Breast epithelium (tissue), 4 donors: ENCODE measurements around the gene ITGA8. TPM values are rescaled to one million over a fixed set of nuclear protein-coding genes. Genes with fewer than 3 reads are reported as not detected.
A peak's percentile ranks its signal among the peaks of the same experiment; 100 is the strongest.

ENCODE experiments used
- DNase-seq, 2 donors: peaks; one replicate each; pipeline ENCODE4 v3.0.0-alpha.2; 2019; ENCODE audit warnings: low spot score in 2 of 2
- H3K27ac ChIP-seq, 2 donors: fragments of 200-600 bp; sonication (generic) in 1 of 2; one replicate each; pipeline ENCODE4 v1.5.1; 2016 to 2019; ENCODE audit warnings: mild to moderate bottlenecking in 1 of 2
- H3K27me3 ChIP-seq, 2 donors: fragments of 200-600 bp; sonication (generic) in 1 of 2; one replicate each; pipeline versions ENCODE4 v1.5.1 to v1.6.0; 2017 to 2019; ENCODE audit warnings: control low read depth in 1 of 2, mild to moderate bottlenecking in 1 of 2
- H3K36me3 ChIP-seq: fragments of 200-600 bp; one replicate; pipeline ENCODE4 v1.5.1; 2019
- H3K4me1 ChIP-seq, 2 donors: fragments of 200-600 bp; sonication (generic); one replicate each; pipeline ENCODE4 v1.5.1; 2016 to 2019; ENCODE audit warnings: control low read depth in 1 of 2
- H3K4me3 ChIP-seq, 3 donors: fragments of 200-600 bp; sonication (generic); 1 replicate in 2 of 3; 2 replicates in 1 of 3; pipeline ENCODE4 v1.5.1; 2016 to 2019; ENCODE audit warnings: mild to moderate bottlenecking in 3 of 3, moderate library complexity in 2 of 3
- H3K9me3 ChIP-seq, 2 donors: fragments of 200-600 bp; sonication (generic) in 1 of 2; one replicate each; pipeline ENCODE4 v1.5.1; 2016 to 2019; ENCODE audit warnings: control low read depth in 1 of 2
- CTCF ChIP-seq, 3 donors: fragments of 450-650 bp; IDR thresholded peaks; one replicate each; pipeline ENCODE4 v1.5.1; 2016 to 2017; ENCODE audit warnings: antibody characterized with exemption in 3 of 3, mild to moderate bottlenecking in 3 of 3, moderate library complexity in 3 of 3
- POLR2A ChIP-seq: fragments of 450-650 bp; IDR thresholded peaks from one replicate; pipeline ENCODE4 v1.6.1; 2016; ENCODE audit warnings: antibody characterized with exemption, mild to moderate bottlenecking, moderate library complexity
- POLR2AphosphoS5 ChIP-seq, 3 donors: sonication (generic); formaldehyde crosslinking; IDR thresholded peaks; one replicate each; pipeline ENCODE4 v1.6.1; 2017; ENCODE audit warnings: antibody characterized with exemption in 3 of 3
- intact Hi-C: fragments of 100-400 bp; cut with DNase I; formaldehyde crosslinking; loops from one replicate; pipeline ENCODE4 v1.15.1; 2023; ENCODE audit warnings: low total_unique reads
- total RNA-seq, 3 donors: library from RNA; depleted of rRNA; stranded (reverse); fragments of >200 nt; gene quantifications; one replicate each; pipeline ENCODE4 v1.1.0, GENCODE V29; 2016

ITGA8 gene
- total RNA-seq, 3 donors from 2014 or later = 2.0 to 2.9 (median 2.6) TPM

GRCh38 chr10:15620836-15621515 lies 98.7 kb downstream of the ITGA8 start:
- no peak overlapping the region for H3K27ac ChIP-seq
- H3K36me3 ChIP-seq = no peaks in the 10 kb centered on the region
- H3K9me3 ChIP-seq = no peaks in the 10 kb centered on the region
- DNase-seq = no peak
- TF ChIP-seq POLR2A (no peak), POLR2AphosphoS5 (IDR thresholded peaks at IDR 0.05) (no peak), CTCF (IDR thresholded peaks at IDR 0.05) (no peak)
- no peak overlapping the region for H3K4me3 ChIP-seq
- intact Hi-C loops = no loop called here
- no peaks in the 10 kb centered on the region for H3K4me1 ChIP-seq
- H3K27me3 ChIP-seq = no peaks in the 10 kb centered on the region

GRCh38 chr10:15620337-15620736 lies 99.4 kb downstream of the ITGA8 start:
- no peaks in the 10 kb centered on the region for H3K9me3 ChIP-seq

GRCh38 chr10:15609246-15609645 lies 110.5 kb downstream of the ITGA8 start:
- H3K27me3 ChIP-seq = no peaks in the 10 kb centered on the region
- TF ChIP-seq CTCF (IDR thresholded peaks at IDR 0.05) = no peak
- TF ChIP-seq POLR2A = no peak
- TF ChIP-seq POLR2AphosphoS5 (IDR thresholded peaks at IDR 0.05) = no peak
- no peak overlapping the region for H3K4me3 ChIP-seq
- no peaks in the 10 kb centered on the region for H3K9me3 ChIP-seq
- no peak overlapping the region for H3K27ac ChIP-seq
- H3K4me1 ChIP-seq = no peaks in the 10 kb centered on the region
- intact Hi-C loops = no loop called here
- no peak for DNase-seq
- H3K36me3 ChIP-seq = no peaks in the 10 kb centered on the region

More at GRCh38 chr10:15620337-15620736, 99.4 kb downstream of the ITGA8 start:
- Histone ChIP-seq H3K27me3 (no peaks in the 10 kb centered on the region), H3K36me3 (no peaks in the 10 kb centered on the region), H3K4me1 (no peaks in the 10 kb centered on the region), H3K27ac (no peak overlapping the region), H3K4me3 (no peak overlapping the region)
- TF ChIP-seq POLR2AphosphoS5 (IDR thresholded peaks at IDR 0.05) (no peak), CTCF (IDR thresholded peaks at IDR 0.05) (no peak), POLR2A (no peak)
- DNase-seq = no peak
- intact Hi-C loops = no loop called here

- peak overlapping the region in 1 of 2 donors; percentile 8 for H3K27ac ChIP-seq
- H3K4me3 ChIP-seq = peak overlapping the region in 1 of 3 donors; percentile 6
- no peaks in the 10 kb centered on the region for H3K9me3 ChIP-seq
- no peaks in the 10 kb centered on the region for H3K36me3 ChIP-seq
- H3K27me3 ChIP-seq = no peaks in the 10 kb centered on the region
- no peaks in the 10 kb centered on the region for H3K4me1 ChIP-seq
- no peak for DNase-seq
- TF ChIP-seq CTCF (IDR thresholded peaks at IDR 0.05) (no peak), POLR2A (no peak), POLR2AphosphoS5 (IDR thresholded peaks at IDR 0.05) (no peak)
- intact Hi-C loops = no loop called here
Measured at GRCh38 chr10:15606377-15606776, 113.3 kb downstream of the ITGA8 start.

GRCh38 chr10:15605740-15606369 lies 113.9 kb downstream of the ITGA8 start:
- Histone ChIP-seq H3K36me3 (no peaks in the 10 kb centered on the region), H3K27me3 (no peaks in the 10 kb centered on the region), H3K4me1 (no peaks in the 10 kb centered on the region), H3K4me3 (peak overlapping the region in 1 of 3 donors; percentile 6), H3K27ac (peak overlapping the region in 1 of 2 donors; percentile 8), H3K9me3 (no peaks in the 10 kb centered on the region)
- intact Hi-C loops = no loop called here
- no peak for DNase-seq
- TF ChIP-seq POLR2A = no peak
